ENCODE data around the gene SCN3A.

The SCN3A gene

DNA sequence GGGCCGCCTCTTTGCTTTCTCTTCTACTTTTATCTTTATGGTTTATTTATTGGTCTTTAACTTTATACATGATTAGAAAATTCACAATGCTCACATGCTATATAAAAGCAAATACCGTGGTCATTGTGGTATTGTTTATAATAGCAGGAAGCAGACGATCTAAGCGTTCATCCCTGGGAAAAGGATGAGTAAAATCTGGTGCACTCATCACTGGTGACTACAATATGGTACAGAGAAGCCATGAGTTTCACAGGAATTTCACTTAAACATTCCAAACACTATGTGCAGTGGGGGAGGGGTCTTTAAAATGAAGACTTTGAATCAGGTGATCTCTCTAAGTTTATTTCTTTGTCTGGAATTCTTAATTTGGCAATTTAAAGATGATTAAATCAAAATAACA is 97.9 kb downstream of the SCN3A start:
- Histone ChIP-seq H3K4me3 (ENCODE audit: low read length) (no peak overlapping the region), H3K36me3 (ENCODE audit: insufficient read depth, low read depth, low read length) (no peaks in the 10 kb centered on the region), H3K27ac (ENCODE audit: low read length) (no peak overlapping the region), H3K9ac (ENCODE audit: low read depth, low read length) (no peak overlapping the region), H3K9me3 (ENCODE audit: insufficient read depth, low read depth, low read length) (no peaks in the 10 kb centered on the region), H3K27me3 (ENCODE audit: insufficient read depth, low read length) (no peaks in the 10 kb centered on the region), H3K4me1 (ENCODE audit: insufficient read depth, low read length) (no peaks in the 10 kb centered on the region)

GRCh38 chr2:165087933-165088901 is 115.6 kb downstream of the SCN3A start:
- Histone ChIP-seq H3K9me3 (ENCODE audit: insufficient read depth, low read depth, low read length) (no peaks in the 10 kb centered on the region), H3K27ac (ENCODE audit: low read length) (no peak overlapping the region), H3K27me3 (ENCODE audit: insufficient read depth, low read length) (no peaks in the 10 kb centered on the region), H3K9ac (ENCODE audit: low read depth, low read length) (no peak overlapping the region), H3K36me3 (ENCODE audit: insufficient read depth, low read depth, low read length) (no peaks in the 10 kb centered on the region), H3K4me3 (ENCODE audit: low read length) (no peak overlapping the region), H3K4me1 (ENCODE audit: insufficient read depth, low read length) (peaks cover 3% of the 10 kb centered on the region; the same call in 1 of the 2 replicates)

DNA sequence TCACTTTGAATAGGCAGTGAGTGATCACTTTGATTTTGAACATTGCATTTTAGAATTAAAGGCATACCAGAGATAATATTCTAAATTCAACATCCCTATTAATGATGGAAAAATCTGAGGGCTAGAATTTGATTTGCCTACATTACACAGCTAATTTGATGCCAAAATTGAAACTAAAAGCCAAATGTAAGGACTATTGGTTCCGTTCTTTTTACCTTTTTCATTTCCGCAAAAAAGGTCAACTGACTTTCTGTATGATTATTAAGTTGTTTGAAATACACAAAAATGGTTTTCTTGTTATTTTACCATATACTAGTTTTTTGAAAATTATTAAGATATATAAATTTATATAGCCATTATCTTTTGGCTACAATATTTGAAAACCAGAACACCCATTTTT is 117.5 kb downstream of the SCN3A start:
- no peaks in the 10 kb centered on the region for H3K27me3 ChIP-seq (ENCODE audit: insufficient read depth, low read length)
- H3K4me3 ChIP-seq (ENCODE audit: low read length) = no peak overlapping the region
- no peak overlapping the region for H3K27ac ChIP-seq (ENCODE audit: low read length)
- no peaks in the 10 kb centered on the region for H3K36me3 ChIP-seq (ENCODE audit: insufficient read depth, low read depth, low read length)
- H3K9me3 ChIP-seq (ENCODE audit: insufficient read depth, low read depth, low read length) = no peaks in the 10 kb centered on the region
- no peak overlapping the region for H3K9ac ChIP-seq (ENCODE audit: low read depth, low read length)
- H3K4me1 ChIP-seq (ENCODE audit: insufficient read depth, low read length) = no peaks in the 10 kb centered on the region

GRCh38 chr2:165083326-165083725 is 120.5 kb downstream of the SCN3A start:
- Histone ChIP-seq H3K9ac (ENCODE audit: low read depth, low read length) (no peak overlapping the region), H3K27ac (ENCODE audit: low read length) (no peak overlapping the region)

GRCh38 chr2:165082479-165082878 is 121.4 kb downstream of the SCN3A start:
- no peaks in the 10 kb centered on the region for H3K27me3 ChIP-seq (ENCODE audit: insufficient read depth, low read length)
- H3K27ac ChIP-seq (ENCODE audit: low read length) = no peak overlapping the region
- H3K9me3 ChIP-seq (ENCODE audit: insufficient read depth, low read depth, low read length) = no peaks in the 10 kb centered on the region
- H3K36me3 ChIP-seq (ENCODE audit: insufficient read depth, low read depth, low read length) = no peaks in the 10 kb centered on the region
- H3K4me3 ChIP-seq (ENCODE audit: low read length) = no peak overlapping the region
- no peaks in the 10 kb centered on the region for H3K4me1 ChIP-seq (ENCODE audit: insufficient read depth, low read length)
- H3K9ac ChIP-seq (ENCODE audit: low read depth, low read length) = no peak overlapping the region

More at GRCh38 chr2:165083326-165083725, 120.5 kb downstream of the SCN3A start:
- Histone ChIP-seq H3K36me3 (ENCODE audit: insufficient read depth, low read depth, low read length) (no peaks in the 10 kb centered on the region), H3K4me3 (ENCODE audit: low read length) (no peak overlapping the region), H3K9me3 (ENCODE audit: insufficient read depth, low read depth, low read length) (no peaks in the 10 kb centered on the region), H3K4me1 (ENCODE audit: insufficient read depth, low read length) (no peaks in the 10 kb centered on the region), H3K27me3 (ENCODE audit: insufficient read depth, low read length) (no peaks in the 10 kb centered on the region)

GRCh38 chr2:165081276-165081675 is 122.6 kb downstream of the SCN3A start:
- no peak overlapping the region for H3K4me3 ChIP-seq (ENCODE audit: low read length)
- H3K27me3 ChIP-seq (ENCODE audit: insufficient read depth, low read length) = no peaks in the 10 kb centered on the region

DNA sequence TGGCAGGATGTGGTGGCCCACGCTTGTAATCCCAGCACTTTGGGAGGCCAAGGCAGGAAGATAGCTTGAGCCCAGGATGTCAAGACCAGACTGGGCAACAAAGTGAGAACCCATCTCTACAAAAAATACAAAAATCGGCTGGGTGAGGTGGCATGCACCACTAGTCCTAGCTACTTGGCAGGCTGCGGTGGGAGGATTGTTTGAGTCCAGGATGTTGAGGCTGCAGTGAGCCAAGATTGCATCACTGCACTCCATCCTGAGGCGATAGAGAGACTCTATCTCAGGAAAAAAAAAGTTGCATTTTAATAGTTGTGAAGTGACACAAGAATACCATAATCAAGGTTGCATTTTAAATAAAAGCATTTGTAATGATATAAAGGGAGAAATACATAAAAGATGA is 124.4 kb downstream of the SCN3A start:
- H3K36me3 ChIP-seq (ENCODE audit: insufficient read depth, low read depth, low read length) = no peaks in the 10 kb centered on the region
- H3K27me3 ChIP-seq (ENCODE audit: insufficient read depth, low read length) = no peaks in the 10 kb centered on the region
- no peak overlapping the region for H3K4me3 ChIP-seq (ENCODE audit: low read length)
- no peak overlapping the region for H3K9ac ChIP-seq (ENCODE audit: low read depth, low read length)
- H3K27ac ChIP-seq (ENCODE audit: low read length) = no peak overlapping the region
- no peaks in the 10 kb centered on the region for H3K4me1 ChIP-seq (ENCODE audit: insufficient read depth, low read length)
- H3K9me3 ChIP-seq (ENCODE audit: insufficient read depth, low read depth, low read length) = peaks cover 9% of the 10 kb centered on the region

More at GRCh38 chr2:165081276-165081675, 122.6 kb downstream of the SCN3A start:
- no peak overlapping the region for H3K27ac ChIP-seq (ENCODE audit: low read length)
- H3K9me3 ChIP-seq (ENCODE audit: insufficient read depth, low read depth, low read length) = no peaks in the 10 kb centered on the region
- H3K36me3 ChIP-seq (ENCODE audit: insufficient read depth, low read depth, low read length) = no peaks in the 10 kb centered on the region
- H3K9ac ChIP-seq (ENCODE audit: low read depth, low read length) = no peak overlapping the region
- no peaks in the 10 kb centered on the region for H3K4me1 ChIP-seq (ENCODE audit: insufficient read depth, low read length)

GRCh38 chr2:165078913-165079312 is 124.9 kb downstream of the SCN3A start:
- no peak overlapping the region for H3K27ac ChIP-seq (ENCODE audit: low read length)
- H3K27me3 ChIP-seq (ENCODE audit: insufficient read depth, low read length) = no peaks in the 10 kb centered on the region
- no peak overlapping the region for H3K9ac ChIP-seq (ENCODE audit: low read depth, low read length)
- no peaks in the 10 kb centered on the region for H3K4me1 ChIP-seq (ENCODE audit: insufficient read depth, low read length)
- no peaks in the 10 kb centered on the region for H3K36me3 ChIP-seq (ENCODE audit: insufficient read depth, low read depth, low read length)
- H3K4me3 ChIP-seq (ENCODE audit: low read length) = no peak overlapping the region
- H3K9me3 ChIP-seq (ENCODE audit: insufficient read depth, low read depth, low read length) = peaks cover 9% of the 10 kb centered on the region

DNA sequence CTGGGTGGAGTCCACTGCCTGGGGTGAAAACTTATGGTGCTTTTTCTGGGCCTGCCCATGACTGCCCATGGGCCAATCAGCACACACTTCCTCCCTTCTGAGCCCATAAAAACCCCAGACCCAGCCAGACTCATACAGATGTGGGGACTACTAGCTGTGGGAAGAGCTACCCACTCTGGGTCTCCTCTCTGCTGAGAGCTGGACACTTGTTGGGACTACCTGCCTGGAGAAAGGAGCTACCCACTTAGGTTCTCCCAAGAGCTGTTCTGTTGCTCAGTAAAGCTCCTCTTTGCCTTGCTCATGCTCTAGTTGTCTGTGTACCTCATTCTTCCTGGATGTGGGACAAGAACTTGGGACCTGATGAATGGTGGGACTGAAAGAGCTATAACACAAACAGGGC is 129.0 kb downstream of the SCN3A start:
- Histone ChIP-seq H3K27me3 (ENCODE audit: insufficient read depth, low read length) (no peaks in the 10 kb centered on the region), H3K9ac (ENCODE audit: low read depth, low read length) (no peak overlapping the region), H3K27ac (ENCODE audit: low read length) (no peak overlapping the region), H3K4me1 (ENCODE audit: insufficient read depth, low read length) (peaks cover 4% of the 10 kb centered on the region; the same call in 1 of the 2 replicates), H3K4me3 (ENCODE audit: low read length) (no peak overlapping the region), H3K9me3 (ENCODE audit: insufficient read depth, low read depth, low read length) (peaks cover 9% of the 10 kb centered on the region), H3K36me3 (ENCODE audit: insufficient read depth, low read depth, low read length) (no peaks in the 10 kb centered on the region)

DNA sequence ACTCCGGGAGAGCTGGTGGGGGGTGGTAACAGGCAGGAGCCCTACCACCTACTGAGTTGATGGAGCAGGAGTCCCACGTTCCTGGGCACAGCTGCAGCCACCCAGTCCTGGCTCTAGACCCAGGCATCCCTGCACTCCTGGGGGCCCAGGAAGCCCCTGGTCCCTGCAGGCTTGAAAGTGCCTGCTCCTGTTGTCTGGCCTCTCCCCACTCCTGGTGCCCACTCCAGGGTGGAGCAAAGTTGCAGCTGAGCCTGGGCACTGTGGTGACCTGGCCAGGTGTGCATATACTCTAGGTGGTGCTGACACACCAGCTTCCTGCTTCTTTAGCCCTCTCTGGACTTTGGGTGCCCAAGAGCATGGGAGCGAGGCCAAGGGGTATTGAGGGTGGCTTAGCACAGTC is 129.5 kb downstream of the SCN3A start:
- Histone ChIP-seq H3K27me3 (ENCODE audit: insufficient read depth, low read length) (no peaks in the 10 kb centered on the region), H3K36me3 (ENCODE audit: insufficient read depth, low read depth, low read length) (no peaks in the 10 kb centered on the region), H3K27ac (ENCODE audit: low read length) (no peak overlapping the region), H3K4me1 (ENCODE audit: insufficient read depth, low read length) (peaks cover 6% of the 10 kb centered on the region; the same call in 1 of the 2 replicates), H3K9me3 (ENCODE audit: insufficient read depth, low read depth, low read length) (peaks cover 9% of the 10 kb centered on the region), H3K4me3 (ENCODE audit: low read length) (no peak overlapping the region), H3K9ac (ENCODE audit: low read depth, low read length) (no peak overlapping the region)

GRCh38 chr2:165070076-165070475 is 133.8 kb downstream of the SCN3A start:
- Histone ChIP-seq H3K27me3 (ENCODE audit: insufficient read depth, low read length) (no peaks in the 10 kb centered on the region), H3K9me3 (ENCODE audit: insufficient read depth, low read depth, low read length) (peaks cover 6% of the 10 kb centered on the region), H3K9ac (ENCODE audit: low read depth, low read length) (peak overlapping the region; percentile 26; the same call in 1 of the 2 replicates), H3K4me1 (ENCODE audit: insufficient read depth, low read length) (peaks cover 32% of the 10 kb centered on the region; the same call in 1 of the 2 replicates), H3K36me3 (ENCODE audit: insufficient read depth, low read depth, low read length) (no peaks in the 10 kb centered on the region), H3K4me3 (ENCODE audit: low read length) (no peak overlapping the region), H3K27ac (ENCODE audit: low read length) (no peak overlapping the region)

- peaks cover 32% of the 10 kb centered on the region; the same call in 1 of the 2 replicates for H3K4me1 ChIP-seq (ENCODE audit: insufficient read depth, low read length)
- H3K4me3 ChIP-seq (ENCODE audit: low read length) = no peak overlapping the region
- no peak overlapping the region for H3K9ac ChIP-seq (ENCODE audit: low read depth, low read length)
- H3K27me3 ChIP-seq (ENCODE audit: insufficient read depth, low read length) = no peaks in the 10 kb centered on the region
- no peak overlapping the region for H3K27ac ChIP-seq (ENCODE audit: low read length)
- no peaks in the 10 kb centered on the region for H3K36me3 ChIP-seq (ENCODE audit: insufficient read depth, low read depth, low read length)
- H3K9me3 ChIP-seq (ENCODE audit: insufficient read depth, low read depth, low read length) = no peaks in the 10 kb centered on the region
Measured at GRCh38 chr2:165069151-165069550, 134.7 kb downstream of the SCN3A start.
